ENCODE data around the gene AHNAK2. TPM values are rescaled to one million over a fixed set of nuclear protein-coding genes. Genes with fewer than 3 reads are reported as not detected.

Gene AHNAK2
- total RNA-seq, 1 experiment from 2014 or later = 45.0 TPM

GRCh38 chr14:104913435-104913834, 64.7 kb downstream of the AHNAK2 start:
- Histone ChIP-seq H3K4me2 (ENCODE audit: low read length) (no peak overlapping the region), H3K36me3 (ENCODE audit: control insufficient read depth in 1 of 2, insufficient read depth in 2 of 2, low read length in 2 of 2) (no peaks in the 10 kb centered on the region), H3K4me1 (ENCODE audit: control insufficient read depth in 1 of 2, insufficient read depth in 2 of 2, low read length in 2 of 2) (no peaks in the 10 kb centered on the region), H4K20me1 (ENCODE audit: insufficient read depth) (no peaks in the 10 kb centered on the region), H3K27me3 (ENCODE audit: insufficient read depth, low read length) (no peaks in the 10 kb centered on the region), H3K9ac (ENCODE audit: low read length) (no peak overlapping the region), H2AFZ (ENCODE audit: low read depth, low read length, poor library complexity, severe bottlenecking) (no peak overlapping the region), H3K9me2 (ENCODE audit: insufficient read depth) (no peaks in the 10 kb centered on the region), H3K27ac (ENCODE audit: low read depth, low read length) (no peak overlapping the region), H3K9me3 (ENCODE audit: control insufficient read depth in 1 of 2, insufficient read depth in 1 of 2, low read depth in 1 of 2, low read length in 2 of 2) (0 out of 4 replicates have a peak, but pooled peaks cover 0 to 12% of the 10 kb centered on the region in 2 experiments), H3K79me2 (ENCODE audit: insufficient read depth, low read length) (no peaks in the 10 kb centered on the region), H3K4me3 (replicated peaks in 1 of 2; ENCODE audit: low read depth in 1 of 2, low read length in 2 of 2) (no peak overlapping the region)
- no TSS peak for BruUV-seq (replicated peaks)
- CTCF ChIA-PET = no interaction called here
- DNase-seq (ENCODE audit: low read depth, low spot score) = no peak
- intact Hi-C loops (cut with micrococcal nuclease) = no loop called here
- ATAC-seq = no peak
- POLR2A ChIA-PET = no interaction called here
- RAD21 ChIA-PET (ENCODE audit: low non-redundant PET in 1 of 2, low total read pairs in 2 of 2, uncharacterized antibody in 2 of 2, unreplicated experiment in 2 of 2) = no interaction called here
- TF ChIP-seq FOSL1 (IDR thresholded peaks at IDR 0.05; ENCODE audit: low read depth) (no peak), SRF (IDR thresholded peaks at IDR 0.05; ENCODE audit: low read depth) (no peak), SIN3A (IDR thresholded peaks at IDR 0.05; ENCODE audit: low read depth) (no peak), YY1 (IDR thresholded peaks at IDR 0.05; ENCODE audit: extremely low read depth, insufficient replicate concordance, low read depth, low read length) (no peak), EZH2phosphoT487 (IDR thresholded peaks at IDR 0.05; ENCODE audit: borderline replicate concordance) (no peak), ELF1 (IDR thresholded peaks at IDR 0.05; ENCODE audit: borderline replicate concordance, low read depth) (no peak), EZH2 (IDR thresholded peaks at IDR 0.05) (no peak)
- TF ChIP-seq, protein P1, sequence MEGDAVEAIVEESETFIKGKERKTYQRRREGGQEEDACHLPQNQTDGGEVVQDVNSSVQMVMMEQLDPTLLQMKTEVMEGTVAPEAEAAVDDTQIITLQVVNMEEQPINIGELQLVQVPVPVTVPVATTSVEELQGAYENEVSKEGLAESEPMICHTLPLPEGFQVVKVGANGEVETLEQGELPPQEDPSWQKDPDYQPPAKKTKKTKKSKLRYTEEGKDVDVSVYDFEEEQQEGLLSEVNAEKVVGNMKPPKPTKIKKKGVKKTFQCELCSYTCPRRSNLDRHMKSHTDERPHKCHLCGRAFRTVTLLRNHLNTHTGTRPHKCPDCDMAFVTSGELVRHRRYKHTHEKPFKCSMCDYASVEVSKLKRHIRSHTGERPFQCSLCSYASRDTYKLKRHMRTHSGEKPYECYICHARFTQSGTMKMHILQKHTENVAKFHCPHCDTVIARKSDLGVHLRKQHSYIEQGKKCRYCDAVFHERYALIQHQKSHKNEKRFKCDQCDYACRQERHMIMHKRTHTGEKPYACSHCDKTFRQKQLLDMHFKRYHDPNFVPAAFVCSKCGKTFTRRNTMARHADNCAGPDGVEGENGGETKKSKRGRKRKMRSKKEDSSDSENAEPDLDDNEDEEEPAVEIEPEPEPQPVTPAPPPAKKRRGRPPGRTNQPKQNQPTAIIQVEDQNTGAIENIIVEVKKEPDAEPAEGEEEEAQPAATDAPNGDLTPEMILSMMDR (IDR thresholded peaks at IDR 0.05 in 2 of 3, conservative IDR thresholded peaks at IDR 0.05 in 1 of 3; ENCODE audit: borderline replicate concordance in 1 of 3, insufficient read depth in 1 of 3, low read depth in 2 of 3, low read length in 2 of 3) = no peak

- H3K4me3 ChIP-seq (replicated peaks in 1 of 2; ENCODE audit: low read depth in 1 of 2, low read length in 2 of 2) = no peak overlapping the region
- H3K4me1 ChIP-seq (ENCODE audit: control insufficient read depth in 1 of 2, insufficient read depth in 2 of 2, low read length in 2 of 2) = no peaks in the 10 kb centered on the region
- RAD21 ChIA-PET (ENCODE audit: low non-redundant PET in 1 of 2, low total read pairs in 2 of 2, uncharacterized antibody in 2 of 2, unreplicated experiment in 2 of 2) = no interaction called here
- ATAC-seq (no peak), DNase-seq (ENCODE audit: low read depth, low spot score) (no peak)
- H3K4me2 ChIP-seq (ENCODE audit: low read length) = no peak overlapping the region
- no peaks in the 10 kb centered on the region for H3K9me2 ChIP-seq (ENCODE audit: insufficient read depth)
- intact Hi-C loops (cut with micrococcal nuclease) = no loop called here
- H3K9me3 ChIP-seq (ENCODE audit: control insufficient read depth in 1 of 2, insufficient read depth in 1 of 2, low read depth in 1 of 2, low read length in 2 of 2) = peaks cover 0 to 20% of the 10 kb centered on the region in 2 experiments; a peak in 1 of 4 replicates
- no peak overlapping the region for H2AFZ ChIP-seq (ENCODE audit: low read depth, low read length, poor library complexity, severe bottlenecking)
- TF ChIP-seq ZBTB33 (IDR thresholded peaks at IDR 0.05; ENCODE audit: extremely low read depth, insufficient replicate concordance, low read length) = no peak
- no peak for TF ChIP-seq YY1 (IDR thresholded peaks at IDR 0.05; ENCODE audit: extremely low read depth, insufficient replicate concordance, low read depth, low read length)
- TF ChIP-seq FOSL1 (IDR thresholded peaks at IDR 0.05; ENCODE audit: low read depth) = no peak
- TF ChIP-seq EGR1 (IDR thresholded peaks at IDR 0.05; ENCODE audit: low read depth) = no peak
- TF ChIP-seq SP1 (IDR thresholded peaks at IDR 0.05; ENCODE audit: low read depth) = no peak
- TF ChIP-seq ZFX (IDR thresholded peaks at IDR 0.05) = no peak
- no peak for TF ChIP-seq EZH2phosphoT487 (IDR thresholded peaks at IDR 0.05; ENCODE audit: borderline replicate concordance)
- H3K9ac ChIP-seq (ENCODE audit: low read length) = no peak overlapping the region
- no peaks in the 10 kb centered on the region for H3K36me3 ChIP-seq (ENCODE audit: control insufficient read depth in 1 of 2, insufficient read depth in 2 of 2, low read length in 2 of 2)
- CTCF ChIA-PET = no interaction called here
- no peaks in the 10 kb centered on the region for H4K20me1 ChIP-seq (ENCODE audit: insufficient read depth)
- POLR2A ChIA-PET = no interaction called here
- no TSS peak for BruUV-seq (replicated peaks)
- H3K79me2 ChIP-seq (ENCODE audit: insufficient read depth, low read length) = no peaks in the 10 kb centered on the region
- no peak overlapping the region for H3K27ac ChIP-seq (ENCODE audit: low read depth, low read length)
- no peaks in the 10 kb centered on the region for H3K27me3 ChIP-seq (ENCODE audit: insufficient read depth, low read length)
Measured at GRCh38 chr14:104912053-104912452, 66.1 kb downstream of the AHNAK2 start.

All from HCT116 (cell line).